Small intestine (tissue), 7 donors: ENCODE data around the gene TMEM50A. TPM values are rescaled to one million over a fixed set of nuclear protein-coding genes. Genes with fewer than 3 reads are reported as not detected.
"Not testable (repeated sequence)": the region's sequence is repeated elsewhere in the genome, so short reads cannot be mapped to it uniquely, and the experiment has no call there.

Experiments
- DNase-seq, 2 donors: peaks; one replicate each; pipeline versions ENCODE4 v3.0.0 to v3.0.0-alpha.2; 2013
- FAIRE-seq: peaks from 2 replicates; lab custom pipeline; 2012; peaks lifted over from hg19 to GRCh38; lab: Jason Lieb, UNC
- H3K27ac ChIP-seq, 3 donors: one replicate each; pipeline ENCODE4 v1.5.1; 2013; ENCODE audit warnings: low read length in 2 of 3, mild to moderate bottlenecking in 2 of 3, control low read depth in 1 of 3, inconsistent platforms in 1 of 3, low read depth in 1 of 3, moderate library complexity in 1 of 3
- H3K27me3 ChIP-seq, 3 donors: one replicate each; pipeline ENCODE4 v1.6.1; 2013; ENCODE audit warnings: low read length in 3 of 3, inconsistent platforms in 1 of 3; ENCODE audit not compliant: control insufficient read depth in 3 of 3, insufficient read depth in 3 of 3
- H3K36me3 ChIP-seq, 3 donors: one replicate each; pipeline ENCODE4 v1.6.1; 2013; ENCODE audit warnings: low read length in 3 of 3, inconsistent platforms in 1 of 3, low read depth in 1 of 3, mild to moderate bottlenecking in 1 of 3, moderate library complexity in 1 of 3; ENCODE audit not compliant: control insufficient read depth in 3 of 3, insufficient read depth in 2 of 3
- H3K4me1 ChIP-seq, 3 donors: one replicate each; pipeline ENCODE4 v1.6.1; 2013; ENCODE audit warnings: low read length in 2 of 3, inconsistent platforms in 1 of 3, low read depth in 1 of 3, mild to moderate bottlenecking in 1 of 3, moderate library complexity in 1 of 3; ENCODE audit not compliant: control insufficient read depth in 3 of 3, insufficient read depth in 2 of 3
- H3K4me3 ChIP-seq, 3 donors: one replicate each; pipeline ENCODE4 v1.5.1; 2013; ENCODE audit warnings: low read length in 3 of 3, control low read depth in 1 of 3, inconsistent platforms in 1 of 3, low read depth in 1 of 3, mild to moderate bottlenecking in 1 of 3, moderate library complexity in 1 of 3
- H3K9me3 ChIP-seq, 2 donors: one replicate each; pipeline ENCODE4 v1.6.1; 2013; ENCODE audit warnings: low read depth in 1 of 2, low read length in 1 of 2; ENCODE audit not compliant: control insufficient read depth in 2 of 2, insufficient read depth in 1 of 2
- WGBS, 3 donors: extraction: QIAGEN DNeasy Blood & Tissue Kit; methylation state at CpG; one replicate each; pipeline ENCODE4 v1.1.7; 2013; 5-methylcytosine and 5-hydroxymethylcytosine counted together
- polyA plus RNA-seq, 4 donors: library from polyadenylated mRNA; stranded (reverse) in 3 of 4; unstranded in 1 of 4; fragments of 200-250 nt in 3 of 4; fragments of 120-200 nt in 1 of 4; gene quantifications; one replicate each; pipeline versions ENCODE4 v1.2.1 to v1.2.3, GENCODE V29; 2013
- donor health status: healthy with polysubstance abuse.
- donor health status: control.
- donor health status: control.
- donor health status: Bipolar disorder and iron deficiency.
- donor health status: healthy.

The TMEM50A gene
- polyA plus RNA-seq, 4 donors = 45.9 to 77.6 (median 63.7) TPM

DNA sequence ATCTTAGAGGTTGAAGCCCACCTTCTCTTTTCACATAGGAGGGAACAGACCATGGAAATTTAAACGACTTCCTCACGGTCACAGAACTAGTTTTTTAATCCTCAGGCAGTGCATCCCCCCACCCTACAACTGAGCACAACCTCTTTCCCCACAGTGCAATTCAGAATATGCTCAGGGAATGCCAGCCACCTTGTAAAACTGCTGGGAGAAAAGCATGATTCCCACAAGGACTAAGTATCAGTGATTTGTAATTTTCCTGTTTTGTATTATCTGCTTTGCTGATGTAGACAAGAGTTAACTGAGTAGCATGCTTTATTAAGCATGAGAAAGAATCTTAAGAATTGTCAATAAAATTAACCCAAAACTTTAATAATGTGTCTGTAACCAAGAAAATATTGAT is 23.8 kb downstream of the TMEM50A start:
- Histone ChIP-seq H3K9me3 (no peaks in the 10 kb centered on the region), H3K27ac (peak overlapping the region in 1 of 3 donors; percentile 56), H3K27me3 (no peaks in the 10 kb centered on the region), H3K4me1 (no peaks in the 10 kb centered on the region), H3K4me3 (no peak overlapping the region), H3K36me3 (peaks cover 10 to 23% (median 17%) of the 10 kb centered on the region in 3 donors)
- 72 to 93% (median 85%) methylated on average over 2 of the region's 2 CpGs for WGBS, 3 donors
- no peak for DNase-seq
- FAIRE-seq = no peak

DNA sequence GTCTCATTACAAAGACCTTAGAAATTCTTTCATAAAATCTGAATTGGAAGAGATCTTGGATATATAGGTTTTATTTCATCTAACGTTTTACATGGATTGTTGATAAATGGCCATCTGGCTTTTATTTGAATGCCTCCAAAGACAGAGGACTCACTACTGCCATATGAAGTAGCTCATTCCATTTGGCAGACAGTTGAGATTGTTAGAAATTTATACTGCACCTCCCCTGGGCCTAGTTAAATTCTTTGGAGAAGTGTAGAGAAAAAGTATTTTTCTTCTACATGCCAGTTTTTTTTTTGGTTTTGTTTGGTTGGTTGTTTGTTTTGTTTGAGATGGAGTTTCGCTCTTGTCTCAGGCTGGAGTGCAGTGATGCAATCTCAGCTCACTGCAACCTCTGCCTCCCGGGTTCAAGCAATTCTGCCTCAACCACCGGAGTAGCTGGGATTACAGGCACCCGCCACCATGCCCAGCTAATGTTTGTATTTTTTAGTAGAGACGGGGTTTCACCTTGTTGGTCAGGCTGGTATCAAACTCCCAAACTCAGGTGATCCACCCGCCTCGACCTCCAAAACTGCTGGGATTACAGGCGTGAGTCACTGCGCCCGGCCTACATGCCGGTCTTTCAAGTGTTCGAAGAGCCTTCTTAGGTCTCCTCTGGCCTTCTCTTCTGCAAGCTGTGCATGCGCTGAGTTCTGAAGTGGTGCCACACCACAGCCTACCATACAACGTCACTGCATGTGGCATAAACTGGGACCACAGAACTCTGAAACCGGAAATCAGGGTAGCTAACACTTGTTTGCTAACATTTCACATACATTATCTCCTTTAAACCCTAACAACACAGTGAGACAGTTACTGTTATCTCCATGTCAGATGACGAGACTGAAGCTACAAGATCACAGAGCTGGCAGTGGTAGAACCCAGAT is 24.8 kb downstream of the TMEM50A start:
- not testable (repeated sequence) for H3K9me3 ChIP-seq, H3K27me3 ChIP-seq, FAIRE-seq, H3K4me1 ChIP-seq, DNase-seq, H3K27ac ChIP-seq, H3K4me3 ChIP-seq
- peaks cover 9 to 17% (median 17%) of the 10 kb centered on the region in 3 donors for H3K36me3 ChIP-seq
- no CpG with 5 or more reads among the region's 17 CpGs for WGBS, 3 donors

DNA sequence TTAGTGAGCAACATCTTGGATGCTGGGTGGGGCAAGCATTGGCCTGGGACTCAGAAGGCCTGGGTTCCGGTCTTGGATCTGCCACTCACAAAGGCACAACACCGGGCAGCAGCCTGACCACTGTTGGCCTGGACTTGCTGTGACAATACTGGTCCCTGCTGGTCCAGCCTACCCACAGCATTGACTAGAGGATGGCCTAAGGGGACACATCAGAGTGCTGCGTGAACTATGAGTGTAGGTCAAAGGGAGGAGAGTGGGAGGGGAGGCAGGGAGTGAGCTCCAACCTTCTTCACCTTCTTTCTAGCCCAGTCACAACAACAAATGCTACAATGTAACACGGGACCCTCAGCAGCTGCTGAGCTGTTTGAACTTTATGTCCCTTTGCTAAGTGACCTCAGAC is 31.1 kb downstream of the TMEM50A start:
- FAIRE-seq = no peak
- 82 to 89% (median 85%) methylated on average over 4 of the region's 4 CpGs for WGBS, 3 donors
- no peak for DNase-seq

DNA sequence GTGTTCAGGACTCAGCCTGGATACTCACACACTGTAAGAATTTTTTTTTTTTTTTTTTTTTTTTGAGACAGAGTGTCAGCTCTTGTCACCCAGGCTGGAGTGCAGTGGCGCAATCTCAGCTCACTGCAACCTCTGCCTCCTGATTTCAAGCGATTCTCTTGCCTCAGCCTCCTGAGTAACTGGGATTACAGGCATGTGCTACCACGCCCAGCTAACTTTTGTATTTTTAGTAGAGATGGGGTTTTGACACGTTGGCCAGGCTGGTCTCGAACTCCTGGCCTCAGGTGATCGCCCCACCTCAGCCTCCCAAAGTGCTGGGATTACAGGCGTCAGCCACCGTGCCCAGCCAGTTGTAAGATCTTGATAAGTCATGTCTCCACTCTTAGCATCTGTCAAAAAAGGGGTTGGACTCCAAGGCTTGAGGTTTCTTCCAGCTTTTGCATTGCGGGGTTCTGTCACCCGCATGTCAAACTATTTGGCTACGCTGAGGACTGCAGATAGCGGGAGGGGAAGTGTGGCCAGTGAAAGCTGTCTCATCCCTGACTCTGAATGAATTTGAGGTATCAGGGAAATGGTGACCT is 31.6 kb downstream of the TMEM50A start:
- H3K27me3 ChIP-seq, H3K9me3 ChIP-seq, FAIRE-seq, H3K4me1 ChIP-seq, H3K27ac ChIP-seq, DNase-seq, H3K4me3 ChIP-seq, H3K36me3 ChIP-seq: not testable (repeated sequence)
- WGBS, 3 donors = 84 to 87% (median 86%) methylated on average over 12 of the region's 12 CpGs

More for the DNA sequence above, 31.1 kb downstream of the TMEM50A start:
- Histone ChIP-seq H3K27ac (no peak overlapping the region), H3K9me3 (no peaks in the 10 kb centered on the region), H3K27me3 (no peaks in the 10 kb centered on the region), H3K4me1 (peaks cover 0 to 8% (median 0%) of the 10 kb centered on the region in 3 donors), H3K36me3 (no peaks in the 10 kb centered on the region), H3K4me3 (no peak overlapping the region)

DNA sequence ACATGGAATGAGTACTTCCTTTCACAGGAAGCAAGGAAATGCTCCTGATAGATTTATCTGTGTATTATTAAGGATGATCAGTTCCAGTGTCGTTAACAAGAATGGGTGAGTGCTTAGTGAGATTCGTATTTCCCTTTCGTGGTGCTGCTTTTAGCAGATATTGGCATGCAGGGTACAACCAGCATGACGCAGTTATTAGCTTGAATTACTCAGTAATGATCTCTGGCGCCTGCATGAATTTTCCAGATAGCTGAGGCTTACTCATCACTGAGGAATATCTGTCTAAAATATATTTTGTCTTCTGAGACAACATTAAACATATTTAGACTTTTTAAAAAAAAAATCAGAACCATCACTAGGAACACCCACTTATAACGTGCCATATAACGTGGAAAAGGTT is 33.6 kb downstream of the TMEM50A start:
- WGBS, 3 donors = 61 to 76% (median 74%) methylated on average over 7 of the region's 7 CpGs
- not testable (repeated sequence) for H3K4me3 ChIP-seq, H3K4me1 ChIP-seq, H3K27ac ChIP-seq, FAIRE-seq, H3K36me3 ChIP-seq, H3K9me3 ChIP-seq, DNase-seq, H3K27me3 ChIP-seq

DNA sequence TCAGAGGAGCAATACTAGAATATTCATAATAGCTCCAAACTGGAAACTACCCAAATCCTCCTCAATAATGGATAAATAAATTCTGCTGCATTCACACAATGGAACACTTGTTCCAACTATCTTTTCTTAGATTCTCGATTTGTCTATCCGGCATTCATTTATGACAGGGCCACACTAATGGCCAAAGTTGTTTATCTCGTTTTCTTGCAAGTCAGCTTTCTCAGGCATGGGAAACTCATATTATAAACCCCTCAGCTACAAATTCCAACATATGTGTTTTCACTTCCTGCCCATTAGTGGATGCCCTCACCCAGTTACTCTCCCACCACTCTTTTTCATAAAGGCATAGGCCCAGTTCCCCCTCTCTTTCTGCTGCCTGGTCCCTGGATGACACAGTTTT is 40.2 kb downstream of the TMEM50A start:
- not testable (repeated sequence) for H3K27me3 ChIP-seq, FAIRE-seq, H3K27ac ChIP-seq, H3K36me3 ChIP-seq, H3K4me1 ChIP-seq, H3K4me3 ChIP-seq, H3K9me3 ChIP-seq, DNase-seq
- 66 to 86% (median 82%) methylated on average over 3 of the region's 3 CpGs for WGBS, 3 donors

DNA sequence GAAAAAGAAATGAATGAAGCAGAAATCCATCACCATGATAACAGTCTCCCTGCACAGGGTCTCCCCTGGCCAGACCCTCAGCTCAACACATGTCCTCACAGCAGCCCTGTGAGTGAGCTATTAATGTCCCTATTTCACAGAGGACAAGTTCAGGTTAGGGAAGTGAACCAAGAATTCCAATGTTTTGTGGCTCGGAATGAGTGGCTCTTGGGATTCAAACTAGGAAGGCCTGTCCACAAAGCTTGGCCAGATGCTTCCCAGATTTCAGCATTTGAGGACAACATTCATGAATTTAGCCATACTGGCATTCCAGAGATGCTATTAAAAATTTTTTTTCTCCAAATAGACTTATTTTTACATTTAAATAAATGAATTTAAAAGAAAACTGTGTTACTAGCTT is 44.4 kb downstream of the TMEM50A start:
- H3K9me3 ChIP-seq, H3K27ac ChIP-seq, H3K4me1 ChIP-seq, H3K36me3 ChIP-seq, FAIRE-seq, H3K27me3 ChIP-seq, H3K4me3 ChIP-seq, DNase-seq: not testable (repeated sequence)
- WGBS, 3 donors = 77 to 95% (median 83%) methylated on average over 1 of the region's 1 CpG

DNA sequence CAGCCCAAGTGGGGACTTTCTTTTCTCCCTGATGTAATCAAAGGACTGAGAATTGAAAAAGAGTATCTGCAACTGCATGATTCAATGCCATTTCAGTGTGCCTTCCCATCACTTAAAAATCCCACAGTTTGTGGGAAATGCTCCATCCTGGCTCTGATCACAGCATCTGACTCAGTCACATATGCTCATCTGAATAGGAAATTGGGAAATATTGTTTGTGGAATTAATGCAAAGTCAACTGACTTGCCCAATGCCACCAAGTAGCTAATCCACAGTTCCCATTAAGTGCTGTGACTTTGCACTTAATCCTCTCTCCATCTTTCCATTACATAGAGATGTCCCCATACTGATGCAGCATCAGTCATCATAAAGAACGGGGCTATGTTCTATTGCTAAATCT is 45.0 kb downstream of the TMEM50A start:
- not testable (repeated sequence) for H3K4me1 ChIP-seq, H3K36me3 ChIP-seq, H3K4me3 ChIP-seq, FAIRE-seq, H3K9me3 ChIP-seq, H3K27me3 ChIP-seq, DNase-seq, H3K27ac ChIP-seq
- 81 to 95% (median 90%) methylated on average over 1 of the region's 1 CpG for WGBS, 3 donors
